GM08714 (cell line): ENCODE data around the gene CLEC9A.

Experiments
- H3K4me3 ChIP-seq: fragments of 200-500 bp; sonication (Bioruptor generic); 2 replicates; pipeline ENCODE4 v1.5.1; 2014; ENCODE audit warnings: mild to moderate bottlenecking, low read length, inconsistent platforms
- ZNF274 ChIP-seq: IDR thresholded peaks from 2 replicates; pipeline ENCODE4 v1.6.1; 2012; ENCODE audit warnings: mild to moderate bottlenecking, low read depth, low read length

The CLEC9A gene

DNA sequence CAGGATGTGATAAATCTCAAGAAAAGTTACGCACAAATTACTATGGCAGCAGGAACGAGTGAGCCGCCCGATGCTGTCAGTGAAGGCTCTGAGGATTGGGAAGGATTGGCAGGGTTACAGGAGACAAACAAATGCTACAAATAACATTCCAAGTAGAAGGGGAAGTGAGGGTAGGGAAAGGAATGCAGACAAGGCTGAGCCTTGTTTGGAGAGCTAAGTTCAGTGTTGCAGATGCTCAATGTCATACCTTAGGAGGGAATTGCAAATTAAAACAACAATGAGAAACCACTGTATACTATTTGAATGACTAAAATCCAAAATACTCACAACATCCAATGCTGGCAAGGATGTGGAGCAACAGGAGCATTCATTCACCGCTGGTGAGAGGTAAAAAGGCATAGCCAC lies 1.3 kb downstream of the CLEC9A start:
- no peak for TF ChIP-seq ZNF274
- no peak overlapping the region for H3K4me3 ChIP-seq

DNA sequence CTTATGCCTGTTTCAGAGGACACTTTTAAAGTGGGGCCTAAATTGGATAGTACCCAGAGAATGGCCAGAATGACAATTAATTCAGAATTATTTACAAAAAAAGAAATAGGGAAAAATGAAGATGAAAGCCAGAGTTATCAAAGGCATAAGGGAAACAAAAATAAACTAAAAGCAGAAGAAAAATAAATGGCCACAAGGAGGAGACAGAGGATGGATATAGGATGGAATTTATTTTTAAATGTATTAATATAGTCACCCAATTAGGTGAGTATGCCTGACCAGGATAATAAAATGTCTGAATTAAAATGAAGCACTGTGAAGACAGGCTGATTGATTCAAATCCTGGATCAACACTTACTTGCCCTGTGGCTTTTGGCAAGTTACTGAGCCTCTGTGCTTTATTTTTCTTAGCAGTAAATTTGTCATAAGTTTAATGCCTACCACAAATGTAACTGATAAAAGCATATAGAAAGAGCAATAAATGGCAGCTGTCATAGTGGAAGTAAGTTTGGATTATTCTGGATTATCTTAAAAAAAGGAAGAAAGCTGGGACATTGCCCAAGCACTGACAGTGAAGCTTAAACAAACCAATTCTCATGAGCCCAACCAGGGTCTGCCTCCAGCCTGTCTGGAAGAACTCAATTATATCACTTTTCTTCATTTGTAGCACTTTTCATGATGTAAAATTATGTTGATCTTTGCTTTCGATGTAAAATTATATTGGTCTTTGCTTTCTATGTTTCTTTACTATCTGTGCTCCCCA lies 3.5 kb downstream of the CLEC9A start:
- no peak for TF ChIP-seq ZNF274
- no peak overlapping the region for H3K4me3 ChIP-seq

GRCh38 chr12:10042167-10042566 lies 11.7 kb downstream of the CLEC9A start:
- TF ChIP-seq ZNF274, result no peak
- no peak overlapping the region for H3K4me3 ChIP-seq

DNA sequence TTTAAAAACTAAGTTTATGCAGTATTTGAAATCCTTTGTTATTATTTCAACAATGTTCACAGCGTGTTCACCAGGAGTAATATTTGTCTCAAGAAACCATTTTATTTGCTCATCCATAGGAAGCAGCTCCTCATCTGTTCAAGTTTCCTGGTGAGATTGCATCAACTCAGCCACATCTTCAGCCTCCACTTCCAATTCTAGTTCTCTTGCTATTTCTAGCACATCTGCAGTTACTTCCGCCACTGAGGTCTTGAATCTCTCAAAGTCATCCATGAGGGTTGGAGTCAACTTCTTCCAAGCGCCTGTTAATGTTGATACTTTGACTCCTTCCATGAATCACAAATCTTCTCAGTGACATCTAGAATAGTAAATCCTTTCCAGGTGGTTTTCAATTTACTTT lies 18.0 kb downstream of the CLEC9A start:
- no peak for TF ChIP-seq ZNF274
- H3K4me3 ChIP-seq, result no peak overlapping the region

DNA sequence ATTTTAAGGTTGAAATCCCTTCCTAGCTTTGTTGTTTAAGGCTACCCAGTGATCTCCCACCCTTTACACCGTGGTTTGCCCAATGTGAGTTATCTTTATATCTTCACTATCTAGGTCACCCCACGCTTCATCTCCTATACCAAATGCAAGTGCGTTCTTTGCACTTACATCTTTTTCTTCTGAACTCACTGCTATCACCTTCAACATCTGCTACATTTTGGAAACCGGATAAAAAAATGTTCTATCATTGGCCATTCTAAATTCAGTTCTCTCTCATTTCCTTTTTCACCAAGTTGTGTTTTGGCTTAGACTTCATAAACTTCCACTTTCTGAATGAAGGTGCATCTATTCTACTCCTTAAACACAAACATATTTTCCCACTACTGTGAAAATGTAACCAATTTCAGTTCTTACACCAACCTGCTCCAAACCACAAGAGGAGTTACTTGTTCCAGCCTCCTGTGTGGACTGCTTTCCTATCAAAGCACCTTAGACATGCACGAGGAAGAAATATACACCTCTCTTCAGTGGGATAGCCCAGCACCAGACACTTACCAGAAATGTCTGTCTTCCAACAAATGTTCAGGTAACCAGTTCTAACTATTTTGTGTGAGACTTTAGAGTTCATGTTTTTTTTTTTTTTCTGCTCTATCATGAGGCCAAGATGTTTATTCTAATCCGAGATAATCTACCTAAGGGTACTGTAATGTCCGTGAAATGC lies 21.9 kb downstream of the CLEC9A start:
- no peak for TF ChIP-seq ZNF274
- H3K4me3 ChIP-seq, result no peak overlapping the region

GRCh38 chr12:10058387-10058786 lies 27.9 kb downstream of the CLEC9A start:
- H3K4me3 ChIP-seq, result no peak overlapping the region
- no peak for TF ChIP-seq ZNF274

DNA sequence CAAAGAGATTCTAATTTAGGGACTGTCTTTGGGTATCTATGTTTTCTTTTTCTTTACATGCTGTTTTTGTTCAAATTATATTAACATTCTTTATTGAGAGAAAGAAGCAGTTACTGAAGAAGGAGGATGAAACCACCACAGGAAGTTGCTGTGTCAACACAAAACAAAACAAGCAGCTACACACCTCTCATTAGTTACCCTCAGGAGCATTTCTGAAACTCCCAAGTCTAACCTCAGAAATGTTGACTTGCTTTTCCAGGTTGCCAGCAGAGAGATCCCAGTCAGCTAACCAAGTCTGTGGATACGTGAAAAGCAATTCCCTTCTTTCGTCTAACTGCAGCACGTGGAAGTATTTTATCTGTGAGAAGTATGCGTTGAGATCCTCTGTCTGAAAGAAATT lies 34.8 kb downstream of the CLEC9A start:
- H3K4me3 ChIP-seq, result no peak overlapping the region
- TF ChIP-seq ZNF274, result no peak

- no peak overlapping the region for H3K4me3 ChIP-seq
- TF ChIP-seq ZNF274, result no peak
Measured at GRCh38 chr12:10067264-10067663, 36.8 kb downstream of the CLEC9A start.

GRCh38 chr12:10067942-10068341 lies 37.5 kb downstream of the CLEC9A start:
- TF ChIP-seq ZNF274, result no peak
- no peak overlapping the region for H3K4me3 ChIP-seq

GRCh38 chr12:10068644-10069043 lies 38.2 kb downstream of the CLEC9A start:
- no peak overlapping the region for H3K4me3 ChIP-seq

DNA sequence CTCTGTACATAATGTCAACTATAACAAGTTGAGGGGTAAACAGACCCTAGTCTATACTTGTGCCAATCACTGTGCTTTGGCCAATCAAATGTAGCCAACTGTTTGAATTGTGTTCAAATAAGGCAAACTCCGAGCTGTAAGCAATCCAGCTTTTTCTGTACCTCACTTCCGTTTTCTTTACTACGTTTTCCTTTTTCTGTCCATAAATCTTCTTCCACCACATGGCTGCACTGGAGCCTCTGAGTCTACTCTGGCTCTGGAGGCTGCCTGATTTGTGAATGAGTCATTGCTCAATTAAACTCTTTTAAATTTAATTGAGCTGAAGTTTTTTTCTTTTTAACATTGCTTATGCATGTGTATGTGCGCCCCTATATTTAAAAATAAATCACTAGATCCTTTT lies 38.6 kb downstream of the CLEC9A start:
- TF ChIP-seq ZNF274, result no peak
- no peak overlapping the region for H3K4me3 ChIP-seq

More at GRCh38 chr12:10068644-10069043, 38.2 kb downstream of the CLEC9A start:
- no peak for TF ChIP-seq ZNF274

DNA sequence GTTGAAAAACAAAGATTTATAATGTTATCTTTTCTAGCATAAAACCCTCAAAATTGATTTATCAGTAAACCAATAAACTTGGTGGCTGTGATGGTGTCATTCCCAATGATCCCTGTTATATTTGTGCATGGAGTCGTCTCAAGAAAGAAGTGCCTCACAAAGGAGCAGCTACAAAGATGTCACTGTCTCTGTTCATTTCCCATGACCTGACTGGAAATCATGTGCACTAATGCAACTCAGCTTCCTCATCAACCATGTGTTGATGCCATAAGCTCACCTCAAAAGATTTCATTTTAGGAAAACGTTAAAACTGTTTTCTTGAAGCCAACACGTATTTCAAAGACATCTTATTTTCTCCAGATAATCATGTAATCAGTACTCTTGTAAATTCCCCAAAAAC lies 39.5 kb downstream of the CLEC9A start:
- TF ChIP-seq ZNF274, result no peak
- H3K4me3 ChIP-seq, result no peak overlapping the region

DNA sequence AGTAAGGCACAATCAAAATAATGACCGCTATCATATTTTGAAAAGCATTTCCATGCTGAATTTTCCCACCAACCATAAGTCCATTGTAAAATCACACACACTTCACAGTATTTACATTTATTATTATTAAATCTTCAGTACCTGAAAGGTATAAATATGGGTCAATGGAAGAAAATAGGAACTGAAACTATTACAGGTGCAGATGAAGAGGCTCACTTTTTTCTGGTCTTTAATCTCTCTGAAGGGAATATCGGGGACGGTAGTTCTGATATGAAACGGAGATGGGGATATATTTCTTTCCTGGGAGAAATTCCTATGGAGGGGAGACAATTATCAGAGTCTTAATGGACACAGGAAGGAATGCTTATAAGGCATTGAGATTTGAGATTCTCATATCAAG lies 39.9 kb downstream of the CLEC9A start:
- H3K4me3 ChIP-seq, result no peak overlapping the region
- TF ChIP-seq ZNF274, result no peak

- no peak for TF ChIP-seq ZNF274
Measured at GRCh38 chr12:10072131-10072530, 41.6 kb downstream of the CLEC9A start.

DNA sequence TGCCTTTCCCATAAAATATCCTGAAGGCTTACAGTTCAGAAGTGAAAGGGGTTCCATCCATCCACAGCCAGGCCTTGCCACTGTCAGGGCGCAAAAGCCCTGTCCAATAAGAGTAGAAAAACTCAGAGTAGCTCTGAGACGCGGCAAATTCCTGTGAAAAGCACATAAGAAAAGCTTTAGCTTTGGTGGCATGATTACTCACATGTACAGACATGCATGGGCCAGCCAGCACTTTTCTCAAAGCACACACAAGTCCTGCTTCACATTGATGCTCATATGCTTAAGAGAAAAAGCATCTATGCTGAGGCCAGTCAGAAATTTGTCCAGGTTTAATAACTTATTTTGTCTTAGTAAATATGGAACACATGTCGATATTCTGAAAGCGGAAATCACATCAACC lies 42.8 kb downstream of the CLEC9A start:
- no peak overlapping the region for H3K4me3 ChIP-seq
- TF ChIP-seq ZNF274, result no peak

More at GRCh38 chr12:10072131-10072530, 41.6 kb downstream of the CLEC9A start:
- no peak overlapping the region for H3K4me3 ChIP-seq
